ENCODE measurements around the gene WDR1. TPM values are rescaled to one million over a fixed set of nuclear protein-coding genes. Genes with fewer than 3 reads are reported as not detected.

Gene WDR1
- total and polyA plus RNA-seq, 2 of the 13 experiments (the other 11 are each of a cell fraction or from before 2014, with no cell fraction given): 106 to 198 TPM

DNA sequence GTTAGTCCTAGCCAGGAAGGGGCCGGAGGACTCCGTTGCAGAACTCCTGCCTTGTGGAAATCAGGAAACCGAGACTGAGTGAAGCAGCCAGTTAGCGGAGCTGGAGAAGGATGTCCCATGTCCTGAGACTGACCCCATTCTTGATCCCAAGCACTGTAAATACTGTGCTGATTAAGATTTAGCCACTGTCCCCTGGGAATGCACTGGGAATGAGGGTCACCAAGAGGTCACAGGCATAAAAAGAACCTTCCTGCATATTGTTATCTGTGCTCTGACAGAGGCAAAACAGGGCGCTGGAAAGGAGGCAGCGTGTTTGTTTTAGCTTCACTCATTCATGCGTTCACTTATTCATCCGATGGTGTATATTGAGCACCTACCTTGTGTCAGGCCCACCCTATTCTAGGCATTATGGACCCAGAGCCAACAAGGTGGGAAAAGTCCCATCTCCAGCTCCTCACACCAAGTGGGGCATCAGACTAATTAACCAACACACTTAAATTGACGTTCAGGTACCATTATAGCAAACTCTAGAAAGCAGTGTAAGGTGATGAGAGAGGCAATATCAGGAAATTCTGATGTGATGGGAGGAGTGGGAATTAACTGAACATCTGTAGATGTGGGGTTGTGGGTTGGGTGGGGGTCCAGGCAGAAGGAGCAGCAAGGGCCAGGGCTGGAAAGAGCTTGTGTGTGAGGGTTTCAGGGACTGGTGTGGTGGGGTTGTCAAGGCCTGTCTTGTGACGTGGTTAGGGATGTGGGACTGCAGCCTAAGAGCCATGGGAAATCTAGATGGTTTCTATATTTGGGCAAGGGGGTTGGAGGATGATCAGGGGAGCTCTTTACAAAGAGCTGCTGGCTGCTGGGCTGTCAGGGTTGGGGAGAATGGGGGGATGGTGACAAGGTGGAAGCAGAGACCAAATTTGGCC lies 84.7 kb downstream of the WDR1 start (continued):
- TF ChIP-seq, protein P1, sequence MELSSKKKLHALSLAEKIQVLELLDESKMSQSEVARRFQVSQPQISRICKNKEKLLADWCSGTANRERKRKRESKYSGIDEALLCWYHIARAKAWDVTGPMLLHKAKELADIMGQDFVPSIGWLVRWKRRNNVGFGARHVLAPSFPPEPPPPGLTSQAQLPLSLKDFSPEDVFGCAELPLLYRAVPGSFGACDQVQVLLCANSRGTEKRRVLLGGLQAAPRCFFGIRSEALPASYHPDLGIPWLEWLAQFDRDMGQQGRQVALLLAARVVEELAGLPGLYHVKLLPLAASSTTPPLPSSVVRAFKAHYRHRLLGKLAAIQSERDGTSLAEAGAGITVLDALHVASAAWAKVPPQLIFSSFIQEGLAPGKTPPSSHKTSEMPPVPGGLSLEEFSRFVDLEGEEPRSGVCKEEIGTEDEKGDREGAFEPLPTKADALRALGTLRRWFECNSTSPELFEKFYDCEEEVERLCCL (CRISPR knock-in tag; IDR thresholded peaks at IDR 0.05; ENCODE audit: borderline replicate concordance): no peak
- TF ChIP-seq RARA (CRISPR knock-in tag; IDR thresholded peaks at IDR 0.05): peak; percentile 78
- TF ChIP-seq ZNF24 (IDR thresholded peaks at IDR 0.05): peak; percentile 51; the same call in 1 of the 2 replicates
- TF ChIP-seq, protein P2, sequence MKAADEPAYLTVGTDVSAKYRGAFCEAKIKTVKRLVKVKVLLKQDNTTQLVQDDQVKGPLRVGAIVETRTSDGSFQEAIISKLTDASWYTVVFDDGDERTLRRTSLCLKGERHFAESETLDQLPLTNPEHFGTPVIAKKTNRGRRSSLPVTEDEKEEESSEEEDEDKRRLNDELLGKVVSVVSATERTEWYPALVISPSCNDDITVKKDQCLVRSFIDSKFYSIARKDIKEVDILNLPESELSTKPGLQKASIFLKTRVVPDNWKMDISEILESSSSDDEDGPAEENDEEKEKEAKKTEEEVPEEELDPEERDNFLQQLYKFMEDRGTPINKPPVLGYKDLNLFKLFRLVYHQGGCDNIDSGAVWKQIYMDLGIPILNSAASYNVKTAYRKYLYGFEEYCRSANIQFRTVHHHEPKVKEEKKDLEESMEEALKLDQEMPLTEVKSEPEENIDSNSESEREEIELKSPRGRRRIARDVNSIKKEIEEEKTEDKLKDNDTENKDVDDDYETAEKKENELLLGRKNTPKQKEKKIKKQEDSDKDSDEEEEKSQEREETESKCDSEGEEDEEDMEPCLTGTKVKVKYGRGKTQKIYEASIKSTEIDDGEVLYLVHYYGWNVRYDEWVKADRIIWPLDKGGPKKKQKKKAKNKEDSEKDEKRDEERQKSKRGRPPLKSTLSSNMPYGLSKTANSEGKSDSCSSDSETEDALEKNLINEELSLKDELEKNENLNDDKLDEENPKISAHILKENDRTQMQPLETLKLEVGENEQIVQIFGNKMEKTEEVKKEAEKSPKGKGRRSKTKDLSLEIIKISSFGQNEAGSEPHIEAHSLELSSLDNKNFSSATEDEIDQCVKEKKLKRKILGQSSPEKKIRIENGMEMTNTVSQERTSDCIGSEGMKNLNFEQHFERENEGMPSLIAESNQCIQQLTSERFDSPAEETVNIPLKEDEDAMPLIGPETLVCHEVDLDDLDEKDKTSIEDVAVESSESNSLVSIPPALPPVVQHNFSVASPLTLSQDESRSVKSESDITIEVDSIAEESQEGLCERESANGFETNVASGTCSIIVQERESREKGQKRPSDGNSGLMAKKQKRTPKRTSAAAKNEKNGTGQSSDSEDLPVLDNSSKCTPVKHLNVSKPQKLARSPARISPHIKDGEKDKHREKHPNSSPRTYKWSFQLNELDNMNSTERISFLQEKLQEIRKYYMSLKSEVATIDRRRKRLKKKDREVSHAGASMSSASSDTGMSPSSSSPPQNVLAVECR (CRISPR knock-in tag; IDR thresholded peaks at IDR 0.05; ENCODE audit: borderline replicate concordance): no peak
- TF ChIP-seq ZNF354B (CRISPR knock-in tag; IDR thresholded peaks at IDR 0.05): no peak
- TF ChIP-seq FOXA3 (CRISPR knock-in tag; IDR thresholded peaks at IDR 0.05): no peak
- TF ChIP-seq TBX2 (CRISPR knock-in tag; IDR thresholded peaks at IDR 0.05; ENCODE audit: borderline replicate concordance): 0 out of 2 replicates have a peak, but pooled peaks have one; percentile 4
- TF ChIP-seq NR2F6 (IDR thresholded peaks at IDR 0.05): 0 out of 2 replicates have a peak, but pooled peaks have one; percentile 44
- no peak for TF ChIP-seq NR2F6 (CRISPR knock-in tag; IDR thresholded peaks at IDR 0.05)
- TF ChIP-seq SAP130 (CRISPR knock-in tag; IDR thresholded peaks at IDR 0.05; ENCODE audit: low read depth): 0 out of 2 replicates have a peak, but pooled peaks have one; percentile 2
